ENCODE measurements around the gene GRM1. TPM values are rescaled to one million over a fixed set of nuclear protein-coding genes. Genes with fewer than 3 reads are reported as not detected.
"Not testable (repeated sequence)": the region's sequence is repeated elsewhere in the genome, so short reads cannot be mapped to it uniquely, and the experiment has no call there.

Gene GRM1
- total and polyA plus RNA-seq, 2 experiments from 2014 or later, result not detected

- no peaks in the 10 kb centered on the region for H3F3A ChIP-seq (ENCODE audit: insufficient read depth)
- in situ Hi-C loops (cut with MboI), result no loop called here
- H3K79me2 ChIP-seq (ENCODE audit: insufficient read depth), result no peaks in the 10 kb centered on the region
- H2AFZ ChIP-seq, result no peak overlapping the region
- no peak overlapping the region for H3K4me3 ChIP-seq
- no peak overlapping the region for H3K27ac ChIP-seq
- WGBS, 2 experiments (ENCODE audit: low coverage in 1 of 2, low lambda C conversion rate in 2 of 2, missing lambda C conversion rate in 2 of 2), result 88 to 94% methylated on average over 2 of the region's 2 CpGs
- TF ChIP-seq EZH2phosphoT487 (IDR thresholded peaks at IDR 0.05; ENCODE audit: insufficient read depth, low read depth) (no peak), EZH2 (IDR thresholded peaks at IDR 0.05; ENCODE audit: insufficient read depth, poor library complexity, severe bottlenecking) (no peak)
- no peaks in the 10 kb centered on the region for H3K9me2 ChIP-seq (ENCODE audit: insufficient read depth)
- H3K4me1 ChIP-seq (ENCODE audit: insufficient read depth), result no peaks in the 10 kb centered on the region
- H3K9ac ChIP-seq, result no peak overlapping the region
- peak; percentile 29 for DNase-seq
- H3K27me3 ChIP-seq (replicated peaks; ENCODE audit: insufficient read depth), result no peaks in the 10 kb centered on the region
- no peaks in the 10 kb centered on the region for H4K20me1 ChIP-seq (ENCODE audit: insufficient read depth)
- no peaks in the 10 kb centered on the region for H3K9me3 ChIP-seq (ENCODE audit: low read depth)
- H3K4me2 ChIP-seq (ENCODE audit: unreplicated experiment), result no peak overlapping the region
- H3K36me3 ChIP-seq (ENCODE audit: low read depth), result no peaks in the 10 kb centered on the region
These were observed 236.2 kb downstream of the GRM1 start for GRCh38 chr6:146265056-146265455.

- H4K20me1 ChIP-seq (ENCODE audit: insufficient read depth), result no peaks in the 10 kb centered on the region
- no peaks in the 10 kb centered on the region for H3K4me1 ChIP-seq (ENCODE audit: insufficient read depth)
- H3K4me3 ChIP-seq, result no peak overlapping the region
- no peak overlapping the region for H3K9ac ChIP-seq
- no peaks in the 10 kb centered on the region for H3K9me2 ChIP-seq (ENCODE audit: insufficient read depth)
- 73 to 88% methylated on average over 10 to 18 of the region's 18 CpGs for WGBS, 2 experiments (ENCODE audit: low coverage in 1 of 2, low lambda C conversion rate in 2 of 2, missing lambda C conversion rate in 2 of 2)
- no peaks in the 10 kb centered on the region for H3F3A ChIP-seq (ENCODE audit: insufficient read depth)
- H3K79me2 ChIP-seq (ENCODE audit: insufficient read depth), result no peaks in the 10 kb centered on the region
- no peaks in the 10 kb centered on the region for H3K9me3 ChIP-seq (ENCODE audit: low read depth)
- no peaks in the 10 kb centered on the region for H3K36me3 ChIP-seq (ENCODE audit: low read depth)
- H3K27me3 ChIP-seq (replicated peaks; ENCODE audit: insufficient read depth), result no peaks in the 10 kb centered on the region
- H2AFZ ChIP-seq, result no peak overlapping the region
- TF ChIP-seq EZH2 (IDR thresholded peaks at IDR 0.05; ENCODE audit: insufficient read depth, poor library complexity, severe bottlenecking) (no peak), EZH2phosphoT487 (IDR thresholded peaks at IDR 0.05; ENCODE audit: insufficient read depth, low read depth) (no peak)
- no peak overlapping the region for H3K27ac ChIP-seq
- H3K4me2 ChIP-seq (ENCODE audit: unreplicated experiment), result no peak overlapping the region
- DNase-seq, result no peak
- in situ Hi-C loops (cut with MboI), result no loop called here
These were observed 238.6 kb downstream of the GRM1 start for GRCh38 chr6:146267447-146267846.

GRCh38 chr6:146267946-146268345 is 239.1 kb downstream of the GRM1 start:
- TF ChIP-seq EZH2phosphoT487 (IDR thresholded peaks at IDR 0.05; ENCODE audit: insufficient read depth, low read depth) (no peak), EZH2 (IDR thresholded peaks at IDR 0.05; ENCODE audit: insufficient read depth, poor library complexity, severe bottlenecking) (no peak)
- H2AFZ ChIP-seq, result no peak overlapping the region
- no peaks in the 10 kb centered on the region for H3K79me2 ChIP-seq (ENCODE audit: insufficient read depth)
- H3K9me2 ChIP-seq (ENCODE audit: insufficient read depth), result no peaks in the 10 kb centered on the region
- no peaks in the 10 kb centered on the region for H3K27me3 ChIP-seq (replicated peaks; ENCODE audit: insufficient read depth)
- H3K9me3 ChIP-seq (ENCODE audit: low read depth), result no peaks in the 10 kb centered on the region
- DNase-seq, result no peak
- 24 to 25% methylated on average over 1 of the region's 1 CpG for WGBS, 2 experiments (ENCODE audit: low coverage in 1 of 2, low lambda C conversion rate in 2 of 2, missing lambda C conversion rate in 2 of 2)
- no peak overlapping the region for H3K27ac ChIP-seq
- no peak overlapping the region for H3K4me2 ChIP-seq (ENCODE audit: unreplicated experiment)
- no peak overlapping the region for H3K9ac ChIP-seq
- no peak overlapping the region for H3K4me3 ChIP-seq
- no peaks in the 10 kb centered on the region for H3K36me3 ChIP-seq (ENCODE audit: low read depth)
- H3F3A ChIP-seq (ENCODE audit: insufficient read depth), result no peaks in the 10 kb centered on the region
- no peaks in the 10 kb centered on the region for H4K20me1 ChIP-seq (ENCODE audit: insufficient read depth)
- in situ Hi-C loops (cut with MboI), result no loop called here
- no peaks in the 10 kb centered on the region for H3K4me1 ChIP-seq (ENCODE audit: insufficient read depth)

- Histone ChIP-seq H3K36me3 (ENCODE audit: low read depth) (no peaks in the 10 kb centered on the region), H3K27ac (no peak overlapping the region), H3K79me2 (ENCODE audit: insufficient read depth) (no peaks in the 10 kb centered on the region), H4K20me1 (ENCODE audit: insufficient read depth) (no peaks in the 10 kb centered on the region), H3K9me3 (ENCODE audit: low read depth) (no peaks in the 10 kb centered on the region), H3K9ac (no peak overlapping the region), H3K4me2 (ENCODE audit: unreplicated experiment) (no peak overlapping the region), H3K4me1 (ENCODE audit: insufficient read depth) (no peaks in the 10 kb centered on the region), H3F3A (ENCODE audit: insufficient read depth) (no peaks in the 10 kb centered on the region), H3K4me3 (no peak overlapping the region), H3K9me2 (ENCODE audit: insufficient read depth) (no peaks in the 10 kb centered on the region), H3K27me3 (replicated peaks; ENCODE audit: insufficient read depth) (no peaks in the 10 kb centered on the region), H2AFZ (no peak overlapping the region)
- in situ Hi-C loops (cut with MboI), result no loop called here
- TF ChIP-seq EZH2 (IDR thresholded peaks at IDR 0.05; ENCODE audit: insufficient read depth, poor library complexity, severe bottlenecking), result no peak
- no peak for TF ChIP-seq EZH2phosphoT487 (IDR thresholded peaks at IDR 0.05; ENCODE audit: insufficient read depth, low read depth)
- no peak for DNase-seq
These were observed 240.6 kb downstream of the GRM1 start for GRCh38 chr6:146269482-146269881.

GRCh38 chr6:146271163-146271562 is 242.3 kb downstream of the GRM1 start:
- not testable (repeated sequence) for H3K36me3 ChIP-seq (ENCODE audit: low read depth); H3K79me2 ChIP-seq (ENCODE audit: insufficient read depth)

More at GRCh38 chr6:146271163-146271562, 242.3 kb downstream of the GRM1 start:
- H2AFZ ChIP-seq; H3K9ac ChIP-seq; H3K27me3 ChIP-seq (replicated peaks; ENCODE audit: insufficient read depth); H3K4me1 ChIP-seq (ENCODE audit: insufficient read depth); H3K27ac ChIP-seq; in situ Hi-C loops (cut with MboI); H3K9me3 ChIP-seq (ENCODE audit: low read depth); H3F3A ChIP-seq (ENCODE audit: insufficient read depth); H3K4me2 ChIP-seq (ENCODE audit: unreplicated experiment); H3K4me3 ChIP-seq; H3K9me2 ChIP-seq (ENCODE audit: insufficient read depth); H4K20me1 ChIP-seq (ENCODE audit: insufficient read depth): not testable (repeated sequence)
- DNase-seq, result peak; percentile 41
- 9 to 46% methylated on average over 1 of the region's 1 CpG for WGBS, 2 experiments (ENCODE audit: low coverage in 1 of 2, low lambda C conversion rate in 2 of 2, missing lambda C conversion rate in 2 of 2)

All from GM23248 (cell line).